HG02852 (cell line): Measurements from ENCODE around the gene C15orf39.
"Not testable (repeated sequence)": the region's sequence is repeated elsewhere in the genome, so short reads cannot be mapped to it uniquely, and the experiment has no call there.

Experiments
- ATAC-seq: cut with Tn5 transposase; IDR thresholded peaks from one replicate; pipeline ENCODE4 v1.9.1; 2021; ENCODE audit warnings: mild to moderate bottlenecking, moderate library complexity; ENCODE audit not compliant: unreplicated experiment

The C15orf39 gene

DNA sequence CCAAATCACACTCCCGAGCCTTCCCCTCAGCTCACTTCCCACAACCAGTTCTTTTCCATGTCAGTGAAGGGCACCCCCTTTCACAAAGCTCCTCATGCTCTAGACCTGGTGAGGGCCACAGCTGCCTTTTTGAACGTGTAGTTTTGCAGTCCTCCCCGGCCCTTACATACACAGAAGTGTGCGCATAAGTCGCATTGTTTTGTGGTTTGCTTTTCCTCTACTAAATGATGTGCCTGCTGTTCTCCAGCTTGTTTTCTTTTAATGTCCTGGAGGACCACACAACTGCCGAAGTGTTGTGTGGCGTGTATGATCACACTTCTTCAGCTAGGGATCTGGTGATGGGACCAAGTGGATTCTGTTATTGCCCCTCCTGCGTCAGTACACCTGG is 7.6 kb downstream of the C15orf39 start:
- ATAC-seq = no peak

DNA sequence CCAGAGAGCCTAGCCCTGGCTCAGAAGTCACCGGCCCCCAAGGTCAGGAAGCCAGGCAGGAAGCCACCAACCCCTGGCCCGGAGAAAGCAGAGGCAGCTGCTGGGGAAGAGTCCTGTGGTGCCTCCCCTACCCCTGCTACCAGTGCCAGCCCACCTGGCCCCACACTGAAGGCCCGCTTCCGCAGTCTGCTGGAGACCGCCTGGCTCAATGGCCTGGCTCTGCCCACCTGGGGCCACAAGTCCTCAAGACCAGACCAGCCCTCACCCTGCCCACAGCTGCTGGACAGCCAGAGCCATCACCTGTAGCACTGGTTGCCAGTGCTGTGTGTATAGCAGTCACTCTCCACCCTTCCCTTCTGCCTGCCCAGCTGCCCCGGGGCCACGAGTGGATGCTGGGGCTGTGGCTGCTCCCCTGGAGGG is 9.1 kb downstream of the C15orf39 start:
- no peak for ATAC-seq

DNA sequence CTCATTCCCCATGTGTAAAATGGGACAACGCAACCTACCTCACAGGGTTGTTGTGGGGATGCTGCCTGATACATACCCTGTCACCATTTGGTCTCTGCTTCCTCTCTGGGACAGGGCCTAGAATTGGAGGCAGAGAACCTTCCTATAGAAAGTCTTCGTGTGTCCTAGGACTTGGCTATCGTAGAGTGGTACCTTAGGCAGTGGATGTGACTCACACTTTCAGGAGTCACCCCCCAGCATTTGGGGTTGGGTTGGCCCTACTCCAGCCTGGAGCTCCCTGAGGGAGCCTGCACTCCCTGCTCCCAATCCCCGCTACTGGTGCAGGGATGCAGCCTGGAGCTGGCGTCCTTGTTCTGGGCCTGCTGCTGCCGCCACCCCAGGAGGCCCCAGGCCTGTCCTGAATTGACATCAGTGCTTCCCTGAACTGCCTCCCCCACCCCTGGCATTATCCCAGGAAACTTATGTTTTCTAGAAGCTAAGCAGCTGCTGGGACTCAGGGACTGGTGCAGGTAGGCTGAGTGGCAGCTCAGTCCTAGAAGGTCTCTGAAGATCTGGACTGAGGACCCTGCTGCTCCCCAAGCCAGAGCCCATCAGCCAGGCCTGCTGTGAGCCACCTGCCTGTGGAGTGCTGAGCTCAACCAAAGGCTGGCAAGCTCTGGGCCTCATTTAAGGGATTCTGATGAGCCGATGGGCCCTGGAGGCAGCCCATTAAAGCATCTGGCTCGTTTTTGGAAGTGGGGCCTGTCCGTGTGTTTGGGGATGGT is 9.9 kb downstream of the C15orf39 start:
- no peak for ATAC-seq

DNA sequence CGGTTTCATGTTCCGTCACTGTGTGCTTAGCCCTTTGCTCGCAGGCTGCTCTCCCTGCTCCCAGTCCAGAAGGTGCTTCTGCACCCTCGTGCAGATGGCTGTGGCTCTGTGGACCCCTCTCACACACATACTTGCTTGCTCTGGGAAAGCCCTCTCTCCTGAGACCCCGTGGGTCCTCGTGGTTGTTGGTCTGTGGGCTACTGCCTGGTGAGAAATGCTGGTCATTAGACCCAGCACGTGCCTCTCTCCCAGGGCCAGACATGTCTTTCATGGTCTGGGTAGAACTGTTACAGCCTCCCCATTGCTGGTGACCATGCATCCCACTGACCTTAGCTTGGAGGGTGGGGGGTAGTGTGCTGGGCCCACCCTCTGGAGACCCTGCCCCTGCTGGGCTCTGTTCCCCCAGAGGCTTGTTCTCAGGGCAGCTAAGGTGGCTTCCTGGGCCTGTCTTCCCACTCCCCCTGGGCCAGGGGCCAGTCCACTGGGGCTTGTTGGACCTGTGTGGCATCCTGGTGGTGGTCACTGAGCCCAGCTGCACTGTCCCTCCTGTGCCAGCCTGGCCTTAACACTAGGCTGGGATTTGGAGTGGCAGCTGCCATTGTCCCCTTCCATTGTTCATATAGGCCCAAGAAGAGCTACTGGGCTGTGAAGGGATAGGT is 10.6 kb downstream of the C15orf39 start:
- no peak for ATAC-seq

DNA sequence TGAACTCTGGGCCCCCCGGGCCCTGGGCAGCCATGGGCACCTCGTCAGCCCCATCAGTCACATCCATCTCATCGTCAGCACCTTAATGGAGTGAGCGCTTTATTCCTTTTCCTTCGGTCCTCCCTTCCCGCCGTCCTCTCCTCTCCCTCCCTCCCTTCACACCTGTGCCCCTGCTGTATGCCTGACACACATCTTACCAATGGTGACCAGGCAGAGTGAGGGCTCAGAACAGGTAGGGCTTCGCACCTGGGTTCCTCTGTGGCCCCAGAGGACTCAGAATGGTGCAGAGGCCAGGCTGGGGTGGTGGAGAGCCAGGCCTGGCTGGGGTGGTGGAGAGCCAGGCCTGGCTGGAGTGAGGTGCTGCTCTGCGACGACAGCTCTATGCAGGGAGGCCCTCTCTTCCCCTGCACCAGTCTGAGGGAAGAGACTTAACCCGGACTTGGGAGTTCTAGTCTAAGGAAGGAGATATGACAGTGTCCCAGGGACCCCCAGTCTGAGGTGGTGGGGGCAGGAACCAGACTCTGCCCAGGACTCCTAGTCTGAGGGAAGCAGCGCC is 11.6 kb downstream of the C15orf39 start:
- no peak for ATAC-seq

DNA sequence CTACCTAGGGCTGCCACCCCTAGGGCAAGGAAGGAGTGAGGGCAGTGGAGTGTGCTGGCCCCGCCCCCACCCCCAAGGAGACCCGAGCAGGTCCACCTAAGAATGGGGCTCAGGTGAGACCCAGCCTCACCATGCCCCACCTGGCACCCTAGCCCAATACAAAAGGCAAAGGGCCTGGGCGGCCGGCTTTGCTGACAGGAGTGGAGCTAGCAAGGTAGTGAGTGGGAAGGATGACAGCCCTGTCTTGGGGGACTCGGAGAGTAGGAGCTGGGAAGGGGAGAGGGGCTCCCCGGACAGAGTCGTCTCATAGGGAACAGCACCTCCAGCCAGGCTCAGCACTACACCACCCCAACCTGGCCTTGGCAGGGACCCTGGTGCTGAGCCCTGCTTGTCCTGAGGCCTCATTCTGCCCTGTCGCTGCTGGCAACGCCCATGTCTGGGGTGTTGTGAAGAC is 12.1 kb downstream of the C15orf39 start:
- no peak for ATAC-seq

DNA sequence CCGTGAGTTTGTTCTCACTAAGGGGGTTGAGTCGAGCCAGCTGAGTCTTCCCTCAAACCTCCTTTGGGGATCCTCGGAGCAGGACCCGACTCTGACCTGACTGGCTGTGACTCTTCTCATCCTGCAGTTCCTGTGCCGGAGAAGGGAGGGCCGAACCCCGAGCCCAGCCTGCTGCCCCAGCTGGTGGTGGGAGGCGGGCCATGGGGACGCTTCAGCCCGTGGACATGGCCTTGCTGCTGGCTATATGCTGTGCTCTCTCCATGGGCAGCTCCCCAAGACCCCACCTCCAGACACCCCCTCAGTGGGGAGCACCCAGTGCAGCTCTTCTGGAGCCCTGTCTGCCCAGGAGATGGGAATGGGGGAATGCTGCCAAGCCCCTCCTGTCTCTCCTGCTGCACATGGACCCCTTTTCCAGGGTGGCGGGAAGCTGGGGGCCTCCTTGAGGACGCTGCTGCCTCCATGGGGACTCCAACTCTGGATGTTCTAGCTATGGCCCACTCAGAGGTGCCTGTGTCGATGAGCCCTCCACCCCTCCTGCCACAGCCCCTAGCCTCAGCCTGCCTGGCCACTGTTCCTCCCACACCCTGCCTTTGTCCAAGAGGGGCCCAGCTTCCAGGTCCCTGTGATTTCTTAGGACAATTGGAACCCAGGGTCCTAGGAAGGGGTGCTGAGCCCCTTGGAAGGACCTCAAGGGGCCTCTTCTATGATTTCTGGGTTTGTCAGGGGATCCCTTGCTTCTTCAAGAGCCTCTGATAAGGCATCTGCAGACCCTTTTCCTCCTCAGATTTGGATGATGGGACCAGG is 12.8 kb downstream of the C15orf39 start:
- ATAC-seq = no peak

DNA sequence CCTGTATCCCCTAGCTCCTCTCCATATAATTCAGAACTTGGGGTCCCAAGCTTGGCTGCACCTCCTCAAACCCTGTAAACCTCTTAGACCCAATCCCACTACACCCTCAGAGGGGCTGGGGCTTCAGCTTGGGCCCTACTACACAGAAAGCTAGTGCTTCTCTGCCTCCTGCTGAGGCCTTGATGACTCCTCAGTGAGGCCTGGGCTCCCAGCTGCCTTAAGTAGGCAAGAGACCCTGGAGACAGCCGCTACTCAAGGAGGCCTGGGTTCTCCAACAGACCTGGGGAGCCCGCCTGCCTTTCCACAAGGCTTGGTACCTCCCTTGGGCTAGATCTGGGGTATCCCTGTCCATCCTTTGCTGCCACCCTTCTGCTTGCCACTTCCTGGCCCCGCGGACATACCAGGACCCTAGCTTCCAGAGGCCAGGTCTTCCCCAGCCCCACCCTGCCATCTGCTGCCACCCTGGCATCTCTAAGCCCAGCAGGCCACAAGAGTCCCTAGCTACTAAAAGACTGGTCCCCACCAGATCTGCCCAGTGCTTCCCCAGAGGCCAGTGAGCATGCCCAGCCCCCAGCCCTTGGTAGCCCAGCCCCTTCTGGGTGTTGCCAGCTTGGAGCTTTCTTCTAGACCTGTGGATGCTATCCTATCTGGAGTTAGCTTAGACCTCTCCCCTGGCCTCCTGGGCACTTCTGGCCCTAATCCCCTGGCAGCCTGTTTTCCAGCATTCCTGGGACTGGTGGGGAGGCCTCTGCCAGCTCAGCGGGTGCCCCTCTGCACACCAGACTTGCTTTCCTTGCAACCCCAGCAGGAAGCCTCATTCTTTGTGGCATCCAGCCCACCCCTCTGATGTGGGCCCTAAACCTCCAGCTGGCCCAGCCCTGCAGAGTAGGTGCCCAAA is 13.7 kb downstream of the C15orf39 start:
- no peak for ATAC-seq

DNA sequence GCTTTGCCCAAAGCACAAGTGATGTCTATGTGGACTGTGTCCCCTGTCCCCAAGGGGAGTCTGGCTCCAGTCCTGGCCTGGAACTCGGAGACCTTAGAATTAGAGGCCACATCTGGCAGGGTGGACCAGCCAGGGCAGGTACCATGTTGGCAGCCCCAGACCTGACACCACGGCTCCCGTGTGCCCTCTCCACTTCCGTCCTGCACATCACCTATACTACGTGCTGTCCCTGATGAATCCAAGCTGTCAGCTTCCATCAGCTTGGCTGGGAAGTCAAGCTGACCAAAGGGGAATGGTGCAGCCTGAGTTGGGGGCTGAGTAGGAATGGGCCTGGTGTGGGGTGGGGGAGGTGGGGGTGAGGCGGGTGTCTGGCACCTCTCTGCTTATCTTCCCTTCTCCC is 15.3 kb downstream of the C15orf39 start:
- no peak for ATAC-seq

DNA sequence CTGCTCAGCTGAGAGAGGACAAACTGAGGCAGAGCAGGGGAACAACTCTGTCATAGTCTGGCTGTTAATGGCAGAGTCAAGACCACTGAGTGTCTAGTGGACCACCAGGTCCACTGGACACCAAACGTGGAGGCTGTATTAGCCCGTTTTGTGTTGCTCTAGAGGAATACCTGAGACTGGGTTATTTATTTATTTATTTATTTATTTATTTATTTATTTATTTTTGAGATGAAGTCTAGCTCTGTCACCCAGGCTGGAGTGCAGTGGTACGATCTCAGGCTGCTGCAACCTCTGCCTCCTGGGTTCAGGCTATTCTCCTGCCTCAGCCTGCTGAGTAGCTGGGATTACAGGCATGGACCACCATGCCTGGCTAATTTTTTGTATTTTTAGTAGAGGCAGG is 15.9 kb downstream of the C15orf39 start:
- ATAC-seq = not testable (repeated sequence)

DNA sequence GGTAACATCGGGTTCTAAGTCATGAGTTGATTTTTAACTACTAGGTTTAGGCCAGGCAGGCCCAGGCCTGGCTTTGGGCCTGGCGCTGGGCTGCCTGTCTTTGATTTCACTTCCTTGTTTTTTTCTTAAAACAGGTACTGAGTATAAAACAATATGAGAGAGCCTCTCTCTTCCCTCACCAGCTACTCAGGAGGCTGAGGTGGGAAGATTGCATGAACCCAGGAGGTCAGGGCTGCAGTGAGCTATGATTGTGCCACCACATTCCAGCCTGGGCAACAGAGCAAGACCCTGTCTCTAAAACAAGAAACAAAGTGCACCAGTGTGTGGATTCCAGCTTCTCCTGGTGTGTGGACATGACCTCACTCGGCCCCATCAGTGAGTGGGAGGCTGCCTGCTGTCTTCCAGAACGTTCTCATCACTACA is 17.8 kb downstream of the C15orf39 start:
- ATAC-seq = not testable (repeated sequence)

DNA sequence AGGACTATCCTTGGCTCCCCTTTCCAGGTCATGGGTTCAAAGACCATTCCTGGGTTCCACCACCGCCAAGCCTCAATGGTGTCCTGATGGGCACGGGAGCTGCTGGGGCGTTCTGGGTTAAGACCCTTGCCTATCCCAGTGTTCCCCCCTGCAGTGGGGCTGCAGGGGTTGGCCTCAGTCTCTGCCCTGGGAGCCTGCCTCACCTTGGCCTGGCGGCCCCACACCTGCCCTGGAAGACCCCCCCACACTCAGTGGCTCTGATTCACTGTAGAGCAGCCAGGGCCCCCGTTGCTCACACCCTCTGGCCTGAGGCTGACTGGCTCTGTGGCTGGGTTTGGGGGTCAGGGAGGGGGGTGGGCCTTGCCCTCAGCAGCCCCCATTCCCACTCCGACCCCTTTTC is 22.0 kb downstream of the C15orf39 start:
- no peak for ATAC-seq

DNA sequence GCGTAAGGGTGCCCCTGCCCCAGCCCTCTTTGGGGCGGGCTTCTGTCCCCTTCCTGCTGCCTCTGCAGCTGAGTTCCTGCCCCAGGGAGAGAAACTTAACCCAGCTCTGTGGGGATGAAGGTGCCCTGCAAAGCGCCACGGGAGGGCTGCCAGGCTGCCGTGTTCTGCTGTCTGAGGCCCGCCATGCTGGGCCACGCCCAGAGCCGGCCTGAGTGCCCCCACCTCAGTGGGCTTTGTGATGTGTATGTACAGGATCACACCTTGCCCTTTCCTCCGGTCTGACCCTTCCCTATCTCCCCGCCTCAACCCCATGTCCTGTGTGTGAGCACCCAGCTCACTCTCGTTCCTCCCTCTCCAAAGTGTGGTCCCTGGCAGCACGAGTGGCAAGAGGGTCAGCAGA is 22.6 kb downstream of the C15orf39 start:
- ATAC-seq = no peak

DNA sequence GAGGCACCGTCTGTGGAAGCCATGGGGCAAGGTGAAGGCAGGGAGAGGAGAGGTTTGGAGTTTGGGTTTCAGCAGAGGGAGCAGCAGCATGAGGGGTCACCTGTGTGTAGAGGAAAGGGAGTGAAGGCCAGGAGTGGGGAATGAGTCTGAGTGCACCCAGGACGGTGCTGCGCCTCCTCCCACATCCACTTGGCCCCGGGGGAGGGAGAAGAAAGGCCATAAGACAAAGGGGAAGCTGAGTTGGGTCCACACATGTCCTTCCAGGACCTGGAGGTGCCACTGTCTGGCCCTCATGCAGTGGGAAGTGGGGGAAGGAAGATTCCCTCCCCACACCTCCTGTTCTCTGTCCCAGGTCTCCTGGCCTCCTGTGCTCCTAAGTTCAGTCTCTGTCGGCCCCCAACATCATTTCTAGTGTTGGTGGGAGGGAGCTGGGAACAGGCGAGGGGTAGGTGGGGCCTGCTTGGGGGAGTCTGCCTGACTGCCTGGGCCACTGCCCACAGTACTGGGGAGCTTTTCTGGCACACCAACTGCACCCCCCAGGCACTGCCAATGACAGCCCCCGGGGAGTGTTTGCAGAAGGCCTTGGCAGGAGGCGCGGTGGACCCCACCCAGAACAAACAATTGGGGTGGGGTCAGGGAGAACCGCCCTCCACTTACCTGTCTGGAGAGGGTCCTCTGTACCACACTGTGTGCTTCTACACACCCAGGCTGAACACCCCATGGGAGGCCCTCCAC is 23.6 kb downstream of the C15orf39 start:
- ATAC-seq = not testable (repeated sequence)

DNA sequence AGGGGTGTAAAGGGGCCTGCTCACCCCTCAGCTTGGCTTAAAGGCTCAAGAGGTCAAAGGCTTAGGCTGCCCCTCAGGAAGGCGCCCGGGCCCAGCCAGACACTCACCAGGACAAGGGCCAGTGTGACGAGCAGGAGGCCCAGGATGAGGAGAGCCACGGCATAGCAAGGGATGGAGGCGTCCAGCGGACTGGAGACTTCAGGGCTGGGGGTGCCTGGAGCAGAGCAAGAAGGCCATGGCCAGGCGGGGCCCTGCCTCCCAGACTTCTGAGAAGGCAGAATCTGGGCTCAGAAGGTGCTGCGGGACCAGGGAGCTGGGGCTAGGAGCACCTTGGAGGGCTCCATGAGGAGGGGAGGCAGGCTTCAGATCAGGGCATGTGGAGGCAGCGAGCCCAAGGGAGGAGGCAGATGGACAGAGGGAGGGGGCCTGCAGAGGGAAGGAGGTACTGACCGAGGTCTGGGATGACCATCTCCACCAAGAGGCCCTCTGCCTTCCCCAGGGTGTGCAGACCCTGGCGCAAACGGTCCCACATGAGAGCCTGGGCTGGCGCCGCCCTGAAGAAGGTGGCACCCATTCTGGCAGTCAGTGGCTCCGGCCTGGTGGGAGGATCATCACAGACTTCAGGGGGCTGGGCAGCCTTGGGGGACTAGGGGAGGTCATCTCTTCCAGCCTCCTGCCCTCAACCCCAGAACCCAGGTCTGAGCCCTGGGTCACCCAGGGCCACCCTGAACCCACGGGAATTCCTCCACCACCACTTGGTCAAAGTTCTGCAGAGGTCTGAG is 24.5 kb downstream of the C15orf39 start:
- no peak for ATAC-seq

DNA sequence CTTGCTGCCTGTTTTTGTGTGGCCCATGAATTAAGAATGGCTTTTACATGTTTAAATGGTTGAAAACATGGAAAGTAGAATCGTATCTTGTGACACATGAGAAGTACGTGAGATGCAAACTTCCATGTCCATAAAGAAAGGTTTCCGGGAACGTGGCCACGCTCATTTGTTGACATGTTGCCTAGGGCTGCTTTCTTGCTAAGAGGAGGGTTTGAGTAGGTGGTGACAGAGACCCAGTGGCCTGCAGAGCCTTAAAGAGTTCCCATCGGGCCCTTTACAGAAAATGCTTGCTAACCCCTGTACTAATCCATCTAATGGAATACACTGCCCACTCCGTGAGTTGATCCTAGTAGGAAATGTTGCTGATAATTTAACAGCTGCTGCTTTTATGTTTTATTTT is 25.4 kb downstream of the C15orf39 start:
- not testable (repeated sequence) for ATAC-seq

DNA sequence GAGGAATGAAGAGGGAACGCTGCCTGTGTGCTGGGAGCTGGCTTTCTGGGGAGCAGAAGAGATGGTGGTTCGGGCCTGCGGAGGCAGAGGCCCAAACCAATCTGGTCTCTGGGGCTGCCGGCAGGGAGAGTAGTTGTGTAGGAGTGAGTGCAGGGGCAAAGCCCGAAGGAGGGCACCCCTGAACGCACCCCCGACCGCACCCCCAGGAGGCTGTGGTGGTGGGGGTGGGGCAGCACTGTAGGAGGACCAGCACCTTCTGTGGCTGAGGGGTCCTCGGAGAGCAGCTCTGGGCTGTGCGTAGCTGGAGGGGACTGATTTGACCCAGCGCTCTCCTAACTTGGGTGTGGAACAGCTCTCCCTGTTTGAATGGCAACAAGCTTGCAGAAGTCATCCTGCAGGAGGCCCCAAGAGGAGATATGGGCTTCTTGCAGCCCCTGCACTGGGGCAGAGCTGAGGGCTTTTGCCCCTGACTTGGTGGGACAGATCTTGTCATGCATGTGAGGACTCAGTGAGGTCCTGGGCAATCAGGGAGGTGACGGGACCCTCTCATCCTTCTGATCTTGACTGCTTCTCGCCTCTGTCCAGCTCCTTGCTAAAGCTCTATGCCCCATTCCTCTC is 26.1 kb downstream of the C15orf39 start:
- ATAC-seq = no peak

DNA sequence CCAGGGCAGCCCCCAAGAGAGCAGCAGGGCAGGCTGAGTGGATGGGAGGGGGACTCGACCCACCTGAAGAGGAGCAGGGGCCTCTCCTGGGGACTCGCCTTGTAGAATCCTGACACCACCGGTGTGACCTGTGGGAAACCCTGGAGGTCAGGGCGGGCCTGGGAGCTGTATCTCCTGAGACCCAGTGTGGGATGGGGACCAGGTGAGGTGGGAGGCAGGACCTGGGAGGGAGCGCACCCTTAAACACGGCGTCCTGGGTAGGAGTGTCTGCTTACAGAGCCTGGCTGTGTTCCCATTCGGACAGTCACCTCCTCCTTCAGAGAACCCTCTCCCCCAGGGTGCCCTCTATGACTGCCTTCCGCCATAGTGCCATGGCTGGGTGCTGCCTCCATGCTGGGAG is 27.1 kb downstream of the C15orf39 start:
- ATAC-seq = no peak
